HG03025 (cell line): ENCODE data around the gene STOM.
"Not testable (repeated sequence)": the region's sequence is repeated elsewhere in the genome, so short reads cannot be mapped to it uniquely, and the experiment has no call there.

ENCODE experiments used
- ATAC-seq: cut with Tn5 transposase; IDR thresholded peaks from one replicate; pipeline ENCODE4 v1.9.1; 2021; ENCODE audit warnings: mild to moderate bottlenecking, moderate library complexity; ENCODE audit not compliant: unreplicated experiment, low FRiP score

STOM gene

GRCh38 chr9:121369595-121370265, at the start of gene STOM:
TSS of gene STOM (minus strand) at chr9:121370250. CDS start at chr9:121370187, 63 bp downstream.
- ATAC-seq, result peak; percentile 58

- ATAC-seq, result no peak
Observed at GRCh38 chr9:121411993-121412392, 41.9 kb upstream of the STOM start.

GRCh38 chr9:121405899-121406298, 35.8 kb upstream of the STOM start:
- ATAC-seq, result no peak

GRCh38 chr9:121404906-121405305, 34.9 kb upstream of the STOM start:
- ATAC-seq, result no peak

- ATAC-seq, result no peak
Observed at GRCh38 chr9:121399883-121400607, 30.0 kb upstream of the STOM start.

DNA sequence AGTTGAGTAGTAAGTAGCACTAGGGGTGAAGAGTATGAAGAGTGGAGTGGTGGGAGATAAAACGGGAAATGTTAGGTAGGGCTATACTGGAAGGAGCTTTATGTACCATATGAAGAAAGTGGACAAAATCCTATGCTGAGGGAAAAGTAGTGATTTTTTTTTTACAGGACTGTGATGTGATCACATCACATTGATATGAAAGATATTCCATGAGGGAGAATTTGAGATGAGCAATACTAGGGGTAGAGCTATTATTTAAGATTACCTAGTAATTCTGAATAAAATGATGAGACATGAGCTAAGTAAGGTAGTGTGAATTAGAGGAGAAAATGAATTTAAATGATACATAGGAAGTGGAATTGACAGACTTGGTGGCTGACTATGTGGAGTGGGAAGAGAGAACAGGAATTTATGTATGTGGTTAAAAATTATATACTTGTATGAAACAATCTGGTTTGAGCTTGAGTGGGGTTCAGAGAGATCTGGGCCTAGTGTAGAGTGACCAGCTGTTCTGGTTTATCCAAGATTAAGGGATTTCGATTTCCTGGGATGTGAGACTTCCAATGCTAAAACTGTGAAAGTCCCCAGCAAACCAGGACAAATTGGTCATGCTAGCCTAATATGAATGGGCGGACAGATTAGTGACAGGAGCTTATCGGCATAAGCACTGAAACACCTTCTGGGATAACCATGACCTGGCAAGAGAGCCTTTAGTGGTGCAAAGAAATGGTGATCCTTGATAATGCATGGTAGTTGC, 29.3 kb upstream of the STOM start:
- no peak for ATAC-seq

- ATAC-seq, result no peak
Observed at GRCh38 chr9:121398374-121398773, 28.3 kb upstream of the STOM start.

- ATAC-seq, result not testable (repeated sequence)
Observed at GRCh38 chr9:121397277-121397676, 27.2 kb upstream of the STOM start.

DNA sequence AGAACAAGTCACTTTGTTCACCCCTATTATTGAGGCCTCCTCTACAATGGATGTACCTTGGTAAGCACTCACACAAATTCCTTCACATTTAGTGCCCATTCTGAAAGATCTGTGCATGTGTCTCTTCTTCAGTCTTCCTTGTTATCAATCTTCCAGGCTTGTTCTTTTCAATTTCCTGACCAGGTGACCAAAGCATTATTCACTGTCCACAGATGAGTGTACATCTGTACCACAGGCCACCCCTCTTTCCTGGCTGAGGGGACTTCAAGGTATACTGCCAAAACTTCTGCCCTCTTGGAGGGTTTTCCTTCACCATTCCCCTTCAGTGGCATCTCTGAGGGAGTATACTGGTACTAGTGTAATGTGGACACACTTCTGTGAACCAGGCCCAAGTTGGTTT, 25.5 kb upstream of the STOM start:
- no peak for ATAC-seq

DNA sequence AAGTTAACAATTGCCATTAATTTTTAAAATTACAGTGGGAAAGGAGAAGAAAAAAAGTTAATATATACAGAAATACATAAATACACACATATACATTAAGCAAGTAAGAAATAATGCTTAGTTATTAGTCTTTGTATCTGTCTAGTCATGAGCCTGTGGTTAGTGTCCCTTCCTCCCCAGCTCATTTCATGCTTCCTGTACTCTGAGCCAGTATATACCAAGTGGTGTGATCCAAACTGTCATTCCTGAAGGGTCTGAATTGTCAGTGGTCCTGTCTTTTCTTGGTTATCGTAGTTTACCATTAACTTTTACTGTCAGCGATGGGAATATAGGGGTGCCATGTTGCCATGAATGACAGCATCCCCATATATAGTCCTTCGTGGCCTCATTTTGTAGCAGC, 24.2 kb upstream of the STOM start:
- no peak for ATAC-seq

DNA sequence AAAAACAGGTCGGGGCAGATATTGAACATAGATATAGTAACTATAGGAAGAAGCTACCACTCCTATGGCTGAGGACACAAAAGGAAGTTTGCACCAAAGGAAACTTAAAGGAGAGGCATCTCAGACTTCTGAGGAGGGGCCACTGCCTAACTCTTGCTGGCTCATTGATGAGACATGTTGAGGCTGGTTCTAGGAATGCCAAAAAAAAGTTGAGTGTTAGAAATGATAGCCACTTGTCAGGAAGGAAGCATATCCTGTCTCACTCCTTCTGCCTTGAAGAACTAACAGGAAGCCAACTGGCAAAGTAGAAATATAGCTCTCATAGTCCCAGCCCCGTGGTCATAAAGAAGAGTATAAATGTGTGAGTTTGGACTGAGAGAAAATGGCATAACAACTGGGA, 23.3 kb upstream of the STOM start:
- ATAC-seq, result no peak

DNA sequence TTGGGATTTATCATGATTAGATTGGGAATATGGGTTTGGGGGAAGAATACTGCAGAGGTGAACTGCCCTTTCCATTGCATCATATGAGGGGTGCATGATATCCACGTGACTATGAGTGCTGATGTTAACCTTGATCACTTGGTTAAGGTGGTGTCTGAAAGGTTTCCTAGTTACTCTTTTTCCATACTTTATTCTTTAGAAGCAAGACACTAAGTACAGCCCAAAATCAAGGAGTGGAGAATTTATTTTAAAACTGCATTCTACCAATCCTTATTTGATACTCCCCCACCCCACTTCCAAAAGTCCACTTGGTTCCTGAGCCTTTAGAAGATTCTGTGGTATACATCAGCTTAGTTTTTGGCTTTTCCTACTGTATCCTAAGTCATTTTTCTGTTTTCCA, 20.3 kb upstream of the STOM start:
- no peak for ATAC-seq

GRCh38 chr9:121388140-121388905, 18.3 kb upstream of the STOM start:
- no peak for ATAC-seq

DNA sequence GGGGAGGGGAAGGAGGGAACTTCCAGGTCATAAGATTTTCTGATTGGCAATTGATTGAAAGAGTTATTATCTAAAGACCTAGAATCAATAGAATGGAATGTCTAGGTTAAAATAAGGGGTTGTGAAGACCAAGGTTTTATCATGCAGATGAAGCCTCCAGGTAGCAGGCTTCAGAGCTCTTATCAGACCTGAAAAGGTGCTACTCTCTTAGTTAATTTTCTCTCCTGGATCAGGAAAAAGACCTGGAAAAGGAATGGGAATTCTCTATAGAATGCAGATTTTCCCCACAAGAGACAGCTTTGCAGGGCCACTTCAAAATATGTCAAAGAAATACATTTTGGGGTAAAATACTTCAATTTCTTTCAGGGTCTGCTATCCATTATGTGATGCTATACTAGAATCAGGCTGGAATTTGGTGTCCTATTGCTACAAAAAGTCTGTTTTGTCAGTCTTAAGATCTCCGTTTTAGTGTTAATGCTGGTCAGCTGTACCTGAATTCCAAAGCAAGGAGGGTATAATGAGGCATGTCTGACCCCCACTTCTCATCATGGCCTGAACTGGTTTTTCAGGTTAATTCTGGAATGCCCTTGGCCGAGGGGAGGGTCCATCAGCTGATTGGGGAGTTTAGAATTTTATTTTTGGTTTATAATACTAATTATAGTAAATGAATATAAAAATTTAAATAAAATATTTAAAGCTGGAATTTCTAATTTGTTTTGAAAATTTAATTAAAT, 16.6 kb upstream of the STOM start:
- no peak for ATAC-seq

GRCh38 chr9:121383715-121384114, 13.7 kb upstream of the STOM start:
- ATAC-seq, result no peak

DNA sequence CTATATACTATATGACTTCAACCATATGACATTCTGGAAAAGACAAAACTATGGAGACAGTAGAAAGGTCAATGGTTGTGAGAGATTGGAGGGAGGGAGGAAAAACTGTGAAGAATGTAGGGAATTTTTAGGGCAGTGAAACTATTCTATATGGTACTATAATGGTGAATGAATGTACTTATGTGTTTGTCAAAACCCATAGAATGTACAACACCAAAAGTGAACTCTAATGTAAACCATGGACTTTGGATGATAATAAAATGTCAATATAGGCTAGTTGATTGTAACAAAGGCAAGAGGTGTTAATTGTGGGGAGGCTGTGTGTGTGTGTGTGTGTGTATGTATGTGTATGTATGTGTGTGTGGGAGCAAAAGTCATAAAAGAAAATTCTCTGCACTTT, 10.8 kb upstream of the STOM start:
- no peak for ATAC-seq

GRCh38 chr9:121376214-121376830, 6.3 kb upstream of the STOM start:
- no peak for ATAC-seq

- ATAC-seq, result no peak
Observed at GRCh38 chr9:121373011-121373729, 3.1 kb upstream of the STOM start.
